HL-60 (cell line): Measurements from ENCODE around the gene HIGD2A.

Experiments
- DNase-seq, 2 experiments: peaks; one replicate each; pipeline ENCODE4 v3.0.0-alpha.2; 2010 to 2020; ENCODE audit warnings: low read depth in 1 of 2, low spot score in 1 of 2
- H3K27ac ChIP-seq: fragments of 250-450 bp; sonication (Bioruptor Pico); replicated peaks from 2 replicates; pipeline ENCODE4 v1.5.1; 2020; ENCODE audit warnings: mild to moderate bottlenecking, moderate library complexity
- H3K27me3 ChIP-seq: fragments of 250-450 bp; sonication (Bioruptor Pico); 2 replicates; pipeline ENCODE4 v1.5.1; 2021; ENCODE audit warnings: mild to moderate bottlenecking, moderate library complexity; ENCODE audit not compliant: insufficient read depth, poor library complexity, severe bottlenecking
- H3K4me3 ChIP-seq: replicated peaks from 2 replicates; pipeline ENCODE4 v1.5.1; 2011; ENCODE audit warnings: mild to moderate bottlenecking, control low read depth, low read length; ENCODE audit not compliant: insufficient read depth
- GABPA ChIP-seq: IDR thresholded peaks from 2 replicates; pipeline ENCODE4 v1.6.1; 2012; ENCODE audit warnings: low read depth
- POLR2AphosphoS5 ChIP-seq: IDR thresholded peaks from 2 replicates; pipeline ENCODE4 v1.6.1; 2012; ENCODE audit warnings: low read depth
- SPI1 ChIP-seq: IDR thresholded peaks from 2 replicates; pipeline ENCODE4 v1.6.1; 2012; ENCODE audit warnings: low read depth, mild to moderate bottlenecking, borderline replicate concordance
- TF ChIP-seq, protein P1 (sequence below): IDR thresholded peaks from 2 replicates; pipeline ENCODE4 v1.6.1; 2012; ENCODE audit warnings: low read depth; ENCODE audit not compliant: insufficient replicate concordance
- TF ChIP-seq, protein P2 (sequence below): IDR thresholded peaks from one replicate; pipeline ENCODE4 v1.5.1; 2011; ENCODE audit warnings: low read length, control low read depth, inconsistent platforms; ENCODE audit not compliant: insufficient read depth

Gene HIGD2A

DNA sequence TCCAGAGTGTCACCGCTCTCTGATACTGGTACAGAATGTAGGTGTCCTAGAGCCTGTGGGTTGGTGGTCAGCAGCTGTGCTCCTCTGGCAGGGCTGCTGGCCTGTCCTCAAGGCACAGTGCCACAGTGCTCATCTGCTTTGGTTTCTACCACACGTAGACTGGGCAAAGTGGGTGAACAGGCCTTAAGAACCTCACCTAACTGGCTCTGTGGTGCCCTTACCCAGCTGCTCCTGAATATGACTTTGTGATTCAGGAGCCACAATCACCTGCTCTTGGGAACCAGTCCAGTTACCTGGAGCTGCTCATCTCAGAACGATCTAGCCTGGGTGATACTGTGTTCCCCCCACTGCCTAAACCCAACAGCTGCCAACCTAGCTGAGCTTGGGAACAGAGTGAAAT is 6.6 kb upstream of the HIGD2A start:
- Histone ChIP-seq H3K4me3 (no peak overlapping the region), H3K27ac (no peak overlapping the region), H3K27me3 (no peaks in the 10 kb centered on the region)
- TF ChIP-seq SPI1 = no peak
- TF ChIP-seq, protein P1, sequence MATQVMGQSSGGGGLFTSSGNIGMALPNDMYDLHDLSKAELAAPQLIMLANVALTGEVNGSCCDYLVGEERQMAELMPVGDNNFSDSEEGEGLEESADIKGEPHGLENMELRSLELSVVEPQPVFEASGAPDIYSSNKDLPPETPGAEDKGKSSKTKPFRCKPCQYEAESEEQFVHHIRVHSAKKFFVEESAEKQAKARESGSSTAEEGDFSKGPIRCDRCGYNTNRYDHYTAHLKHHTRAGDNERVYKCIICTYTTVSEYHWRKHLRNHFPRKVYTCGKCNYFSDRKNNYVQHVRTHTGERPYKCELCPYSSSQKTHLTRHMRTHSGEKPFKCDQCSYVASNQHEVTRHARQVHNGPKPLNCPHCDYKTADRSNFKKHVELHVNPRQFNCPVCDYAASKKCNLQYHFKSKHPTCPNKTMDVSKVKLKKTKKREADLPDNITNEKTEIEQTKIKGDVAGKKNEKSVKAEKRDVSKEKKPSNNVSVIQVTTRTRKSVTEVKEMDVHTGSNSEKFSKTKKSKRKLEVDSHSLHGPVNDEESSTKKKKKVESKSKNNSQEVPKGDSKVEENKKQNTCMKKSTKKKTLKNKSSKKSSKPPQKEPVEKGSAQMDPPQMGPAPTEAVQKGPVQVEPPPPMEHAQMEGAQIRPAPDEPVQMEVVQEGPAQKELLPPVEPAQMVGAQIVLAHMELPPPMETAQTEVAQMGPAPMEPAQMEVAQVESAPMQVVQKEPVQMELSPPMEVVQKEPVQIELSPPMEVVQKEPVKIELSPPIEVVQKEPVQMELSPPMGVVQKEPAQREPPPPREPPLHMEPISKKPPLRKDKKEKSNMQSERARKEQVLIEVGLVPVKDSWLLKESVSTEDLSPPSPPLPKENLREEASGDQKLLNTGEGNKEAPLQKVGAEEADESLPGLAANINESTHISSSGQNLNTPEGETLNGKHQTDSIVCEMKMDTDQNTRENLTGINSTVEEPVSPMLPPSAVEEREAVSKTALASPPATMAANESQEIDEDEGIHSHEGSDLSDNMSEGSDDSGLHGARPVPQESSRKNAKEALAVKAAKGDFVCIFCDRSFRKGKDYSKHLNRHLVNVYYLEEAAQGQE = no peak
- TF ChIP-seq, protein P2, sequence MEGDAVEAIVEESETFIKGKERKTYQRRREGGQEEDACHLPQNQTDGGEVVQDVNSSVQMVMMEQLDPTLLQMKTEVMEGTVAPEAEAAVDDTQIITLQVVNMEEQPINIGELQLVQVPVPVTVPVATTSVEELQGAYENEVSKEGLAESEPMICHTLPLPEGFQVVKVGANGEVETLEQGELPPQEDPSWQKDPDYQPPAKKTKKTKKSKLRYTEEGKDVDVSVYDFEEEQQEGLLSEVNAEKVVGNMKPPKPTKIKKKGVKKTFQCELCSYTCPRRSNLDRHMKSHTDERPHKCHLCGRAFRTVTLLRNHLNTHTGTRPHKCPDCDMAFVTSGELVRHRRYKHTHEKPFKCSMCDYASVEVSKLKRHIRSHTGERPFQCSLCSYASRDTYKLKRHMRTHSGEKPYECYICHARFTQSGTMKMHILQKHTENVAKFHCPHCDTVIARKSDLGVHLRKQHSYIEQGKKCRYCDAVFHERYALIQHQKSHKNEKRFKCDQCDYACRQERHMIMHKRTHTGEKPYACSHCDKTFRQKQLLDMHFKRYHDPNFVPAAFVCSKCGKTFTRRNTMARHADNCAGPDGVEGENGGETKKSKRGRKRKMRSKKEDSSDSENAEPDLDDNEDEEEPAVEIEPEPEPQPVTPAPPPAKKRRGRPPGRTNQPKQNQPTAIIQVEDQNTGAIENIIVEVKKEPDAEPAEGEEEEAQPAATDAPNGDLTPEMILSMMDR = no peak
- TF ChIP-seq POLR2AphosphoS5 = no peak; the same call in 1 of the 2 replicates
- no peak for TF ChIP-seq GABPA
- no peak for DNase-seq

DNA sequence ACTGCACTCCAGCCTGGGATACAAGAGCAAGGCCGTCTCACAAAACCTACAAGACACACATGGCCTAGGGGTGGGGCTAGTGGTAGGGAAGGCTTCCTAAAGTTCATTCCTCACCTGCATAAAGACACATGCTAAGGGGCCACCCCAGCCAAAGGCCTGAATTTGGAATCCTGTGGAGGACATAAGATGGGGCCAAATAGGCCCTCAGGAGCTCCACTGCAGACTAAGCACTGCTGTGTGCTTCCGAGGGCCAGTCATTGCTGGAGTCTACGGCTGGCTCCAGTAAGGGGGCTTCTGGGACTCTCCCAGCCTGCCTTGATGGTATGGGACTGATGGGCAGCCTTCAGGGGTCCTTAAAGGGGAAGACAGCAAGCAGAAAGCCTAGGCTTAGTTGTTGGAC is 5.8 kb upstream of the HIGD2A start:
- no peak for TF ChIP-seq GABPA
- TF ChIP-seq, protein P2 = no peak
- TF ChIP-seq POLR2AphosphoS5 = no peak
- TF ChIP-seq, protein P1 = no peak
- no peak for TF ChIP-seq SPI1
- H3K27me3 ChIP-seq = no peaks in the 10 kb centered on the region
- H3K27ac ChIP-seq = no peak overlapping the region
- H3K4me3 ChIP-seq = no peak overlapping the region
- DNase-seq = no peak

DNA sequence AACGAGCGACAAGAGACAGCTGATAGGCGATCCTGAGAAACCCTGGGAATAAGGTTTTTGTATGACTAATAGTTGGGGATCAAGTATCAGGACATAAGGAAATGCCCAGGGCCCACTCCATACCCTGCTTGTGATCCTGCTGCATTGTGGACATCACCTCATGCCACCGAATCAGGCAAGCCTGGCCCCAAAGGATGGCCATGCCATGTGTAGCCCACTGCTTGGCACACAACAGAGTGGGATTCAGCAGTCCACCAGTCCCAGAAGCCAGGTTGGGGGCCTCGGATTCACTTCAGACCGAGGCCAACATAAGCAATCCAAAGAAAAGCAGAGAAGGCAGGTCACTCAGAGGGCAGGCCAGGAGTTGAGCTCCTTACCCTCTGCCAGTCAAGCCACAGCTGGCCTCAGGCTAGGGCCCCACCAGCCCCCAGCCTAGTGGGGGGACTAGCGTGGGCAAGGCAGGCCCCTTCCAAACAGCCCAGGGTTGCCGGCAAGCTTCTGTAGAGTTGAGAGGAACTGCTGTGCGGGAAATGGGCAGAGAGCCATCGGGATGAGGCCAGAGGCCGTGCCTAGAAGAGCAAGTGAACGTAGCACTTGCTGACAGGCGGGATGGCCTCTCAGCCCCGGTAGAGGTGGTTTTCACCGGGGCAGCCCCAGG is 5.2 kb upstream of the HIGD2A start:
- Histone ChIP-seq H3K4me3 (no peak overlapping the region), H3K27me3 (no peaks in the 10 kb centered on the region), H3K27ac (no peak overlapping the region)
- DNase-seq = no peak
- TF ChIP-seq GABPA (no peak), POLR2AphosphoS5 (peak; percentile 38; the same call in 1 of the 2 replicates)

DNA sequence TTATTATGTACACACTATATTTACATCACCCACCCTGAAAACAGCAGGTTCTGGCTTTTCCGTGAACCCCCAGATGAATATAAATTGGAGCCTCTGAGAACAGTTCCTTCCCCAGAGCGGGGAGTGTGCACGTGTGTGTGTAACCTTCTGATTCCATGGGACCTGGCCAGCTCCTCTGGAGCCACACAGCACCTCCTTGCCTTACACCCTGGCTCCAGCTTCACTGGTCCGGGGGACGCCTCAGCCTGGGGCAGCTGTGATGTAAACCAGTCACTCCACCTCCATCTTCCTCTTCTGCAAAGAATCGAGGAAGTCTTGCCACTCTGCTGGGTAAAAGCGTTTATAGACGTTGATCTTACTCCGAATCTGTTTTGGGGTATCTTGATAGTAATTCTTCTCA is 4.6 kb upstream of the HIGD2A start:
- no peak overlapping the region for H3K27ac ChIP-seq
- H3K4me3 ChIP-seq = no peak overlapping the region
- no peaks in the 10 kb centered on the region for H3K27me3 ChIP-seq
- DNase-seq = no peak
- TF ChIP-seq POLR2AphosphoS5 = no peak
- TF ChIP-seq SPI1 = no peak
- TF ChIP-seq, protein P2 = no peak
- TF ChIP-seq, protein P1 = no peak
